H1 (cell line): ENCODE data around the gene ACBD6. TPM values are rescaled to one million over a fixed set of nuclear protein-coding genes. Genes with fewer than 3 reads are reported as not detected.

Experiments
- CTCF ChIA-PET: fragments of 300-600 bp; sonication (Branson Sonifier 250); formaldehyde crosslinking; loops from one replicate; lab custom pipeline; 2021; ENCODE audit not compliant: partially characterized antibody; lab: Charles Lee
- POLR2A ChIA-PET: fragments of 300-600 bp; sonication (Branson Sonifier 250); formaldehyde crosslinking; loops from one replicate; lab custom pipeline; 2021; ENCODE audit warnings: inconsistent platforms; ENCODE audit not compliant: partially characterized antibody; lab: Charles Lee
- DNase-seq, 2 experiments: peaks; one replicate each; pipeline versions ENCODE4 v3.0.0 to v3.0.0-alpha.2; 2010 to 2022; ENCODE audit warnings: low spot score in 2 of 2, low read depth in 1 of 2, mixed read lengths in 1 of 2
- FAIRE-seq: peaks from 2 replicates; lab custom pipeline; 2011; peaks lifted over from hg19 to GRCh38; lab: Jason Lieb, UNC
- H2AFZ ChIP-seq: 2 replicates; pipeline ENCODE4 v1.8.1; 2012; ENCODE audit warnings: low read length, inconsistent platforms
- H2AK5ac ChIP-seq: 2 replicates; pipeline ENCODE4 v1.6.1; 2013; ENCODE audit warnings: low read depth, low read length
- H2BK120ac ChIP-seq: replicated peaks from 2 replicates; pipeline ENCODE3; 2013; ENCODE audit warnings: low read depth, low read length, inconsistent platforms
- H2BK12ac ChIP-seq: 2 replicates; pipeline ENCODE4 v1.6.1; 2013; ENCODE audit warnings: low read depth, low read length
- H2BK15ac ChIP-seq: 2 replicates; pipeline ENCODE4 v1.6.1; 2013; ENCODE audit warnings: low read length
- H2BK20ac ChIP-seq: 2 replicates; pipeline ENCODE4 v1.6.1; 2013; ENCODE audit warnings: low read length
- H2BK5ac ChIP-seq: 2 replicates; pipeline ENCODE4 v1.6.1; 2013; ENCODE audit warnings: low read depth, low read length
- H3K14ac ChIP-seq: 2 replicates; pipeline ENCODE4 v1.6.1; 2013; ENCODE audit warnings: inconsistent platforms; ENCODE audit not compliant: insufficient read length
- H3K18ac ChIP-seq: 2 replicates; pipeline ENCODE4 v1.6.1; 2013; ENCODE audit warnings: low read length; ENCODE audit errors: extremely low read depth
- H3K23ac ChIP-seq: 2 replicates; pipeline ENCODE4 v1.6.1; 2013; ENCODE audit warnings: inconsistent platforms; ENCODE audit not compliant: insufficient read length
- H3K23me2 ChIP-seq: 2 replicates; pipeline ENCODE4 v1.6.1; 2013; ENCODE audit warnings: low read depth, low read length
- H3K27ac ChIP-seq: 2 replicates; pipeline ENCODE4 v1.6.1; 2011; ENCODE audit warnings: low read depth, low read length, inconsistent platforms
- H3K27me3 ChIP-seq, 4 experiments: replicated peaks in 1 of 4; 1 replicate in 1 of 4; 2 replicates in 3 of 4; pipeline versions ENCODE4 v1.6.1 to v1.8.1; 2011 to 2013; ENCODE audit warnings: low read length in 3 of 4, mild to moderate bottlenecking in 3 of 4, inconsistent platforms in 2 of 4, mixed read lengths in 2 of 4, moderate library complexity in 1 of 4; ENCODE audit not compliant: control insufficient read depth in 3 of 4, insufficient read depth in 3 of 4; ENCODE audit errors: extremely low read depth in 1 of 4
- H3K36me3 ChIP-seq, 4 experiments: 2 replicates each; pipeline versions ENCODE4 v1.6.1 to v1.8.1; 2011 to 2013; ENCODE audit warnings: mild to moderate bottlenecking in 4 of 4, low read length in 3 of 4, moderate library complexity in 2 of 4, control low read depth in 1 of 4, inconsistent platforms in 1 of 4; ENCODE audit not compliant: insufficient read depth in 4 of 4, control insufficient read depth in 2 of 4
- H3K4ac ChIP-seq: replicated peaks from 2 replicates; pipeline ENCODE3; 2013; ENCODE audit warnings: low read length, low read depth, mixed read lengths, inconsistent platforms; ENCODE audit not compliant: insufficient read length
- H3K4me1 ChIP-seq, 4 experiments: replicated peaks in 1 of 4; 1 replicate in 1 of 4; 2 replicates in 3 of 4; pipeline versions ENCODE4 v1.6.1 to v1.8.1; 2011 to 2013; ENCODE audit warnings: low read length in 3 of 4, inconsistent platforms in 2 of 4, mixed read lengths in 1 of 4; ENCODE audit not compliant: insufficient read depth in 4 of 4, control insufficient read depth in 3 of 4
- H3K4me2 ChIP-seq, 2 experiments: 2 replicates each; pipeline versions ENCODE4 v1.6.1 to v1.8.1; 2011 to 2013; ENCODE audit warnings: low read depth in 2 of 2, low read length in 2 of 2, control low read depth in 1 of 2, inconsistent platforms in 1 of 2, mild to moderate bottlenecking in 1 of 2; ENCODE audit not compliant: insufficient read depth in 1 of 2
- H3K4me3 ChIP-seq, 4 experiments: fragments of 200-600, 300-600 bp in 1 of 4; sonication (generic), shearing (Covaris generic), sonication (Bioruptor Twin) in 1 of 4; 2 replicates each; pipeline versions ENCODE4 v1.5.1 to v1.8.1; 2011 to 2016; ENCODE audit warnings: low read length in 4 of 4, low read depth in 3 of 4, control low read depth in 2 of 4, inconsistent platforms in 2 of 4, mild to moderate bottlenecking in 2 of 4, mixed read lengths in 1 of 4, moderate library complexity in 1 of 4; ENCODE audit not compliant: insufficient read depth in 2 of 4; ENCODE audit errors: extremely low read depth in 1 of 4
- H3K56ac ChIP-seq: replicated peaks from 2 replicates; pipeline ENCODE3; 2013; ENCODE audit warnings: low read depth, mild to moderate bottlenecking, mixed read lengths, low read length, inconsistent platforms; ENCODE audit not compliant: insufficient read length
- H3K79me1 ChIP-seq: 2 replicates; pipeline ENCODE4 v1.6.1; 2013; ENCODE audit warnings: low read depth, low read length, control low read depth
- H3K79me2 ChIP-seq, 2 experiments: 2 replicates each; pipeline versions ENCODE4 v1.6.1 to v1.8.1; 2012 to 2013; ENCODE audit warnings: low read length in 2 of 2, mild to moderate bottlenecking in 2 of 2, inconsistent platforms in 1 of 2; ENCODE audit not compliant: insufficient read depth in 2 of 2, control insufficient read depth in 1 of 2
- H3K9ac ChIP-seq, 4 experiments: replicated peaks in 1 of 4; 1 replicate in 1 of 4; 2 replicates in 3 of 4; pipeline versions ENCODE4 v1.6.1 to v1.8.1; 2011 to 2013; ENCODE audit warnings: low read depth in 3 of 4, low read length in 3 of 4, control low read depth in 2 of 4, mild to moderate bottlenecking in 2 of 4, moderate library complexity in 2 of 4, inconsistent platforms in 1 of 4; ENCODE audit errors: extremely low read depth in 1 of 4
- H3K9me3 ChIP-seq, 2 experiments: 2 replicates each; pipeline versions ENCODE4 v1.6.1 to v1.8.1; 2012 to 2013; ENCODE audit warnings: mild to moderate bottlenecking in 2 of 2, moderate library complexity in 2 of 2, control low read depth in 1 of 2, inconsistent platforms in 1 of 2, low read depth in 1 of 2, low read length in 1 of 2, mixed read lengths in 1 of 2; ENCODE audit not compliant: insufficient read depth in 2 of 2
- H4K20me1 ChIP-seq, 2 experiments: replicated peaks in 1 of 2; 2 replicates each; pipeline versions ENCODE3 to v1.8.1; 2011 to 2013; ENCODE audit warnings: inconsistent platforms in 2 of 2, low read length in 2 of 2, mild to moderate bottlenecking in 1 of 2; ENCODE audit not compliant: insufficient read depth in 2 of 2, control insufficient read depth in 1 of 2
- H4K5ac ChIP-seq: 2 replicates; pipeline ENCODE4 v1.6.1; 2013; ENCODE audit warnings: low read length, low read depth, mixed read lengths, inconsistent platforms; ENCODE audit not compliant: insufficient read length
- H4K8ac ChIP-seq: 2 replicates; pipeline ENCODE4 v1.8.0; 2013; ENCODE audit warnings: mild to moderate bottlenecking, moderate library complexity, low read length, inconsistent platforms; ENCODE audit not compliant: insufficient read depth; ENCODE audit errors: extremely low read depth
- H4K91ac ChIP-seq: replicated peaks from 2 replicates; pipeline ENCODE3; 2013; ENCODE audit warnings: low read length, mixed read lengths, inconsistent platforms; ENCODE audit not compliant: insufficient read length
- CBX8 ChIP-seq: fragments of 300-800, 300-1000 bp; sonication (generic); IDR thresholded peaks from 2 replicates; pipeline ENCODE4 v1.7.1; 2016; ENCODE audit warnings: low read depth, low read length, borderline replicate concordance
- CEBPB ChIP-seq: IDR thresholded peaks from 2 replicates; pipeline ENCODE4 v1.6.1; 2012; ENCODE audit warnings: low read depth, low read length
- CTBP2 ChIP-seq: IDR thresholded peaks from 2 replicates; pipeline ENCODE4 v1.7.0; 2011; ENCODE audit warnings: borderline replicate concordance, mild to moderate bottlenecking, moderate library complexity, mixed read lengths, low read length; ENCODE audit not compliant: insufficient read depth, insufficient read length
- FOSL1 ChIP-seq: IDR thresholded peaks from 2 replicates; pipeline ENCODE4 v1.6.1; 2011; ENCODE audit warnings: mild to moderate bottlenecking, low read depth, low read length, moderate library complexity; ENCODE audit not compliant: insufficient read depth
- KDM4A ChIP-seq: IDR thresholded peaks from one replicate; pipeline ENCODE4 v1.7.1; 2012; ENCODE audit warnings: low read depth, mild to moderate bottlenecking, moderate library complexity, low read length, inconsistent platforms; ENCODE audit not compliant: severe bottlenecking
- RBBP5 ChIP-seq: IDR thresholded peaks from 2 replicates; pipeline ENCODE4 v1.7.1; 2012; ENCODE audit warnings: low read depth, mild to moderate bottlenecking, inconsistent platforms, low read length, moderate library complexity, borderline replicate concordance
- SIX5 ChIP-seq: IDR thresholded peaks from 2 replicates; pipeline ENCODE4 v1.6.1; 2011; ENCODE audit warnings: mild to moderate bottlenecking, low read depth, low read length
- SP4 ChIP-seq: IDR thresholded peaks from 2 replicates; pipeline ENCODE4 v1.6.1; 2012; ENCODE audit warnings: low read length, inconsistent platforms
- SRF ChIP-seq: IDR thresholded peaks from 2 replicates; pipeline ENCODE4 v1.6.1; 2011; ENCODE audit warnings: mild to moderate bottlenecking, low read depth, low read length, moderate library complexity
- SUZ12 ChIP-seq: fragments of 200-600 bp; sonication (generic); IDR thresholded peaks from 2 replicates; pipeline ENCODE4 v1.6.1; 2012; ENCODE audit warnings: mild to moderate bottlenecking, inconsistent platforms, low read length, moderate library complexity, mixed read lengths
- YY1 ChIP-seq: IDR thresholded peaks from 2 replicates; pipeline ENCODE4 v1.6.1; 2011; ENCODE audit warnings: low read depth, mild to moderate bottlenecking, low read length
- WGBS, 2 experiments: shearing (Covaris generic) in 1 of 2; methylation state at CpG; one replicate each; pipeline versions ENCODE4 v1.1.6 to v1.1.7; 2013 to 2015; ENCODE audit warnings: low lambda C conversion rate in 2 of 2, mixed read lengths in 2 of 2, inconsistent platforms in 1 of 2, low coverage in 1 of 2, missing lambda C conversion rate in 1 of 2; ENCODE audit not compliant: insufficient replicate concordance in 2 of 2, insufficient coverage in 1 of 2, insufficient read length in 1 of 2; ENCODE audit errors: extremely low coverage in 1 of 2, missing lambda C conversion rate in 1 of 2; 5-methylcytosine and 5-hydroxymethylcytosine counted together
- polyA plus RNA-seq, 7 experiments: library from polyadenylated mRNA; depleted of rRNA in 3 of 7; stranded (reverse) in 5 of 7; unstranded in 2 of 7; fragments of >200 nt in 5 of 7; fragments of 200-250 nt in 2 of 7; gene quantifications; 1 replicate in 5 of 7; 2 replicates in 1 of 7; 4 replicates in 1 of 7; pipeline versions ENCODE4 v1.2.1 to v1.2.3, GENCODE V29; 2011 to 2013; ENCODE audit warnings: missing spikeins in 2 of 7, mixed read lengths in 2 of 7
- total RNA-seq: library from RNA; stranded (reverse); fragmentation: NEBNext Ultra II Directional; extraction: Animal tissue kit (Norgen Biotek cat#: 25700); gene quantifications from 2 replicates; pipeline ENCODE4 v1.2.1, GENCODE V29; 2021

ACBD6 gene
- total and polyA plus RNA-seq, 2 of the 8 experiments (the other 6 are each of a cell fraction or from before 2014, with no cell fraction given): 52.0 to 67.7 TPM

GRCh38 chr1:180251526-180252305, 250.7 kb downstream of the ACBD6 start:
- H4K20me1 ChIP-seq: peaks cover 0 to 2% of the 10 kb centered on the region in 2 experiments
- peaks cover 7 to 28% (median 16%) of the 10 kb centered on the region in 4 experiments for H3K4me1 ChIP-seq
- no peak overlapping the region for H3K23ac ChIP-seq
- no peaks in the 10 kb centered on the region for H3K9me3 ChIP-seq
- no peak overlapping the region for H3K4me2 ChIP-seq
- no peak overlapping the region for H3K9ac ChIP-seq
- ChIA-PET POLR2A (no interaction called here), CTCF (interaction anchor here (0.8 to 17.1 kb wide), 27 partner anchors 10 to 232 kb away, joined by 3 to 244 read pairs (median 12); partner anchors contain the start of gene LHX4)
- H3K18ac ChIP-seq: no peak overlapping the region; the same call in 1 of the 2 replicates
- H3K14ac ChIP-seq: no peak overlapping the region
- no peak overlapping the region for H3K56ac ChIP-seq
- no peak for TF ChIP-seq SP4
- no peak for TF ChIP-seq CBX8
- TF ChIP-seq YY1: no peak
- no peak for TF ChIP-seq CTBP2
- no peak for TF ChIP-seq SRF
- TF ChIP-seq FOSL1: no peak
- no peak for TF ChIP-seq RBBP5
- no peak for TF ChIP-seq KDM4A
- TF ChIP-seq SIX5: no peak
- no peak for TF ChIP-seq CEBPB
- TF ChIP-seq SUZ12: no peak
- no peak overlapping the region for H4K5ac ChIP-seq
- H3K4me3 ChIP-seq: no peak overlapping the region
- FAIRE-seq (no peak), DNase-seq (no peak)
- no peak overlapping the region for H4K91ac ChIP-seq
- WGBS, 2 experiments: 90% methylated on average over 9 of the region's 9 CpGs; no CpG with 5 or more reads in 1 of the 2 experiments
- H2BK12ac ChIP-seq: 0 out of 2 replicates have a peak overlapping the region, but pooled peaks have one; percentile 50
- no peaks in the 10 kb centered on the region for H3K79me1 ChIP-seq
- no peaks in the 10 kb centered on the region; a peak in 1 of 7 replicates for H3K27me3 ChIP-seq
- no peaks in the 10 kb centered on the region for H3K79me2 ChIP-seq
- no peak overlapping the region for H3K4ac ChIP-seq
- H2BK15ac ChIP-seq: no peak overlapping the region
- peaks cover 3% of the 10 kb centered on the region; the same call in 1 of the 2 replicates for H3K23me2 ChIP-seq
- no peak overlapping the region for H2AFZ ChIP-seq
- H2AK5ac ChIP-seq: no peak overlapping the region; the same call in 1 of the 2 replicates
- no peak overlapping the region for H2BK20ac ChIP-seq
- no peaks in the 10 kb centered on the region for H3K36me3 ChIP-seq
- no peak overlapping the region for H4K8ac ChIP-seq
- no peak overlapping the region for H3K27ac ChIP-seq
- no peak overlapping the region for H2BK5ac ChIP-seq
- no peak overlapping the region for H2BK120ac ChIP-seq
